Large intestine (tissue), 3 donors: ENCODE data around the gene PPP2R5C. TPM values are rescaled to one million over a fixed set of nuclear protein-coding genes. Genes with fewer than 3 reads are reported as not detected.

ENCODE experiments used
- DNase-seq, 2 donors: peaks; one replicate each; pipeline versions ENCODE4 v3.0.0 to v3.0.0-alpha.2; 2013
- H3K27ac ChIP-seq: one replicate; pipeline ENCODE4 v1.5.1; 2013; ENCODE audit warnings: low read length
- H3K27me3 ChIP-seq: 2 replicates; pipeline ENCODE4 v1.6.1; 2013; ENCODE audit warnings: low read length; ENCODE audit not compliant: control insufficient read depth, insufficient read depth
- H3K36me3 ChIP-seq: 2 replicates; pipeline ENCODE4 v1.6.1; 2013; ENCODE audit warnings: low read length; ENCODE audit not compliant: control insufficient read depth, insufficient read depth
- H3K4me1 ChIP-seq: one replicate; pipeline ENCODE4 v1.6.1; 2013; ENCODE audit warnings: low read length; ENCODE audit not compliant: control insufficient read depth, insufficient read depth
- H3K4me3 ChIP-seq: one replicate; pipeline ENCODE4 v1.5.1; 2013; ENCODE audit warnings: low read length
- H3K9me3 ChIP-seq: one replicate; pipeline ENCODE4 v1.6.1; 2013; ENCODE audit warnings: mild to moderate bottlenecking, low read depth, low read length, moderate library complexity; ENCODE audit not compliant: control insufficient read depth
- WGBS: methylation state at CpG from one replicate; pipeline ENCODE4 v1.1.5; 2013; ENCODE audit warnings: low lambda C conversion rate; ENCODE audit not compliant: insufficient coverage; 5-methylcytosine and 5-hydroxymethylcytosine counted together
- polyA plus RNA-seq: library from polyadenylated mRNA; unstranded; fragments of 120-200 nt; gene quantifications from one replicate; pipeline ENCODE4 v1.2.1, GENCODE V29; 2013

Gene PPP2R5C
- polyA plus RNA-seq, 1 donor, result 93.4 TPM

DNA sequence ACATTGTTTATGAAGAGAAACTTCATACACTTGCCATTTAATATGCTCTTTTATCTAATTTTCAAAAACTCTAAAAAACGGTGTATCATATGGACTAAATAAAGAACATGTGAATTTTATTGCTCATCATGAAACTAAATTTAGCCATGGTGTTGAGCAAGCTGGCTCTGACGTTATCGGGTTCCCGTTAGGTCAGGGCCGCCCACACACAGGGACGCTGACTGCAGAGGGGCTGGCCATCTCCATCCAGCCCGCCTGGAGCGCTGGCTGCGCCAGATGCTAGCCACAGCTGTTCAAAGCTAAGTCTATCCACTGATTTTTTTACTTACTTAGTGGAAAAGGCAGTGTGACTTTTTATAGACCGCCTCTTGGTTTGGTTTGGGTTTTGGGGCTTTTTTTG is 166.3 kb downstream of the PPP2R5C start:
- peak; percentile 51 to 56 for DNase-seq
- Histone ChIP-seq H3K36me3 (peaks cover 16% of the 10 kb centered on the region), H3K4me3 (no peak overlapping the region), H3K4me1 (peaks cover 3% of the 10 kb centered on the region), H3K27ac (no peak overlapping the region), H3K9me3 (no peaks in the 10 kb centered on the region), H3K27me3 (no peaks in the 10 kb centered on the region)
- WGBS, result 100% methylated on average over 4 of the region's 10 CpGs

GRCh38 chr14:101928415-101928841 is 166.9 kb downstream of the PPP2R5C start:
- Histone ChIP-seq H3K9me3 (no peaks in the 10 kb centered on the region), H3K36me3 (peaks cover 15% of the 10 kb centered on the region), H3K4me3 (no peak overlapping the region), H3K4me1 (peaks cover 6% of the 10 kb centered on the region), H3K27me3 (no peaks in the 10 kb centered on the region), H3K27ac (no peak overlapping the region)
- no CpG with 5 or more reads among the region's 24 CpGs for WGBS
- DNase-seq, result no peak

- no peak for DNase-seq
- peaks cover 15% of the 10 kb centered on the region for H3K36me3 ChIP-seq
- WGBS, result no CpG with 5 or more reads among the region's 10 CpGs
- H3K27ac ChIP-seq, result no peak overlapping the region
- no peaks in the 10 kb centered on the region for H3K27me3 ChIP-seq
- H3K4me3 ChIP-seq, result no peak overlapping the region
- no peaks in the 10 kb centered on the region for H3K9me3 ChIP-seq
- peaks cover 6% of the 10 kb centered on the region for H3K4me1 ChIP-seq
Observed at GRCh38 chr14:101929096-101929495, 167.6 kb downstream of the PPP2R5C start.

DNA sequence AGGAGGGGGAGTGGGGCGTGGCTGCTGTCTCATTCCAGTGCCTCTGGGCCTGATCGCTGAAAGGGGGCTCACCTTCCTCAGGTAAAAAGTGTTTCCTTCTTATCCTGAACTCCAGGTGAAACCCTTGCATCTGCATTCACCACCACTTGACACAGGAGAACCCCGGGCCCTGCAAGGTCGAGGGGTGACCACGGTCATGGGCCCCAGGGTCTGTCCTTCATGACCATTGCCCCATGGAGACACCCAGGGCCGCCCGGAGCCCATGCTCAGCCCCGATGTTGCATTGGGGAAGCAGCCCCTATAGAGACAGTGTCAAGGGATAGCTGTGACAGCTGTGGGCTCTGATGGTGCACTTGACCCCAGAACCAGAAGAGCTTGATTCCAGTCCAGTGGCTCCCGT is 168.4 kb downstream of the PPP2R5C start:
- peaks cover 6% of the 10 kb centered on the region for H3K4me1 ChIP-seq
- H3K36me3 ChIP-seq, result peaks cover 12% of the 10 kb centered on the region
- no peak overlapping the region for H3K27ac ChIP-seq
- no peak overlapping the region for H3K4me3 ChIP-seq
- no peaks in the 10 kb centered on the region for H3K27me3 ChIP-seq
- no peak for DNase-seq
- H3K9me3 ChIP-seq, result no peaks in the 10 kb centered on the region
- WGBS, result no CpG with 5 or more reads among the region's 9 CpGs

GRCh38 chr14:101932673-101933072 is 171.2 kb downstream of the PPP2R5C start:
- WGBS, result 60% methylated on average over 3 of the region's 7 CpGs
- Histone ChIP-seq H3K27ac (no peak overlapping the region), H3K36me3 (peaks cover 2% of the 10 kb centered on the region), H3K4me3 (no peak overlapping the region), H3K9me3 (no peaks in the 10 kb centered on the region), H3K27me3 (no peaks in the 10 kb centered on the region), H3K4me1 (peaks cover 6% of the 10 kb centered on the region)
- peak; percentile 41 to 53 for DNase-seq

GRCh38 chr14:101933209-101933608 is 171.7 kb downstream of the PPP2R5C start:
- H3K27me3 ChIP-seq, result no peaks in the 10 kb centered on the region
- no peak for DNase-seq
- peaks cover 5% of the 10 kb centered on the region for H3K4me1 ChIP-seq
- H3K4me3 ChIP-seq, result no peak overlapping the region
- H3K36me3 ChIP-seq, result peaks cover 2% of the 10 kb centered on the region
- no CpG with 5 or more reads among the region's 16 CpGs for WGBS
- no peak overlapping the region for H3K27ac ChIP-seq
- H3K9me3 ChIP-seq, result no peaks in the 10 kb centered on the region

- Histone ChIP-seq H3K9me3 (no peaks in the 10 kb centered on the region), H3K27me3 (peaks cover 6% of the 10 kb centered on the region), H3K4me1 (peaks cover 4% of the 10 kb centered on the region), H3K4me3 (no peak overlapping the region), H3K27ac (no peak overlapping the region), H3K36me3 (no peaks in the 10 kb centered on the region)
- no CpG with 5 or more reads among the region's 14 CpGs for WGBS
- no peak for DNase-seq
Observed at GRCh38 chr14:101934601-101935150, 173.2 kb downstream of the PPP2R5C start.

GRCh38 chr14:101937926-101938767 is 176.6 kb downstream of the PPP2R5C start:
- Histone ChIP-seq H3K4me3 (no peak overlapping the region), H3K27ac (no peak overlapping the region), H3K4me1 (peaks cover under 1% of the 10 kb centered on the region), H3K27me3 (peaks cover 10% of the 10 kb centered on the region), H3K36me3 (no peaks in the 10 kb centered on the region), H3K9me3 (no peaks in the 10 kb centered on the region)
- WGBS, result no CpG with 5 or more reads among the region's 13 CpGs
- no peak for DNase-seq

DNA sequence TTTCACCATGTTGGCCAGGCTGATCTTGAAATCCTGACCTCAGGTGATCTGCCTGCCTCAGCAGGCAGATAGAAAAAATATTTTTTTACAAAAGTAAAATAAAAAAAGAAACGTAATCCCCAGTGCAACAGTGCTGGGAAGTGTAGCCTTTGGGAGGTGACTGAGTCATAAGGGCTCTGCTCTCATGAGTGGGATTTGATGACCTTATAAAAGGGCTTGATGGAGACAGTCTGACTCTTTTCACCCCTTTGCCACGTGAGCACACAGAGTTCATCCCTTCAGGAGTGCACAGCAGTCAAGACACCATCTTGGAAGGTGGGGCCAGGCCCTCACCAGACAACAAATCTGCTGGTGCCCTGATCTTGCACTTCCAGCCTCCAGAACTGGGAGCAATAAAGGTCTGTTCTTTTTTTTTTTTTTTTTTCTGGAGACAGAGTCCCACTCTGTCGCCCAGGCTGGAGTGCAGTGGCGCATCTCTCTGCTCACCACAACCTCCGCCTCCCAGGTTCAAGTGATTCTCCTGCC is 178.2 kb downstream of the PPP2R5C start:
- 100% methylated on average over 1 of the region's 5 CpGs for WGBS
- Histone ChIP-seq H3K36me3 (no peaks in the 10 kb centered on the region), H3K27ac (no peak overlapping the region), H3K9me3 (no peaks in the 10 kb centered on the region), H3K27me3 (peaks cover 16% of the 10 kb centered on the region), H3K4me3 (no peak overlapping the region), H3K4me1 (no peaks in the 10 kb centered on the region)
- no peak for DNase-seq

- H3K36me3 ChIP-seq, result no peaks in the 10 kb centered on the region
- H3K4me1 ChIP-seq, result peaks cover 7% of the 10 kb centered on the region
- peaks cover 26% of the 10 kb centered on the region for H3K27me3 ChIP-seq
- no peak overlapping the region for H3K4me3 ChIP-seq
- no peaks in the 10 kb centered on the region for H3K9me3 ChIP-seq
- no peak for DNase-seq
- 100% methylated on average over 1 of the region's 5 CpGs for WGBS
- H3K27ac ChIP-seq, result no peak overlapping the region
Observed at GRCh38 chr14:101944451-101944850, 182.9 kb downstream of the PPP2R5C start.
